Sigmoid colon (tissue), 7 donors: ENCODE results near the gene CFAP210. TPM values are rescaled to one million over a fixed set of nuclear protein-coding genes. Genes with fewer than 3 reads are reported as not detected.

ENCODE experiments used
- DNase-seq: peaks from one replicate; pipeline ENCODE4 v3.0.0-alpha.2; 2019
- H3K27ac ChIP-seq, 4 donors: fragments of 200-600 bp; sonication (generic); one replicate each; pipeline ENCODE4 v1.5.1; 2016 to 2019; ENCODE audit warnings: mild to moderate bottlenecking in 1 of 4
- H3K27me3 ChIP-seq, 3 donors: fragments of 200-600 bp; sonication (generic); one replicate each; pipeline ENCODE4 v1.5.1; 2019; ENCODE audit warnings: mild to moderate bottlenecking in 1 of 3
- H3K36me3 ChIP-seq, 4 donors: fragments of 200-600 bp; sonication (generic); one replicate each; pipeline ENCODE4 v1.5.1; 2016 to 2019
- H3K4me1 ChIP-seq, 4 donors: fragments of 200-600 bp; sonication (generic); one replicate each; pipeline ENCODE4 v1.5.1; 2017 to 2019
- H3K4me3 ChIP-seq, 4 donors: fragments of 200-600 bp; sonication (generic); one replicate each; pipeline ENCODE4 v1.5.1; 2017 to 2019; ENCODE audit warnings: mild to moderate bottlenecking in 2 of 4, moderate library complexity in 1 of 4
- H3K9me3 ChIP-seq, 4 donors: fragments of 200-600 bp in 3 of 4; sonication (generic) in 3 of 4; one replicate each; pipeline versions ENCODE4 v1.5.1 to v1.6.1; 2013 to 2019
- CTCF ChIP-seq, 4 experiments: fragments of 450-650 bp in 3 of 4; fragments of 200-600 bp in 1 of 4; IDR thresholded peaks; one replicate each; pipeline ENCODE4 v1.5.1; 2016 to 2019; ENCODE audit warnings: antibody characterized with exemption in 4 of 4, mild to moderate bottlenecking in 3 of 4, moderate library complexity in 2 of 4
- EP300 ChIP-seq, 4 donors: sonication (generic); formaldehyde crosslinking; IDR thresholded peaks; one replicate each; pipeline ENCODE4 v1.6.1; 2017; ENCODE audit warnings: antibody characterized with exemption in 4 of 4
- POLR2A ChIP-seq, 2 donors: fragments of 450-650 bp; IDR thresholded peaks; one replicate each; pipeline ENCODE4 v1.6.1; 2016; ENCODE audit warnings: antibody characterized with exemption in 2 of 2, mild to moderate bottlenecking in 2 of 2, moderate library complexity in 2 of 2
- POLR2AphosphoS5 ChIP-seq, 4 donors: sonication (generic); formaldehyde crosslinking; IDR thresholded peaks; one replicate each; pipeline ENCODE4 v1.6.1; 2017; ENCODE audit warnings: antibody characterized with exemption in 4 of 4
- WGBS, 2 donors: extraction: QIAGEN DNeasy Blood & Tissue Kit; methylation state at CpG; one replicate each; pipeline ENCODE4 v1.1.7; 2013; 5-methylcytosine and 5-hydroxymethylcytosine counted together
- intact Hi-C: fragments of 100-400 bp; cut with DNase I; formaldehyde crosslinking; loops from one replicate; pipeline ENCODE4 v1.15.1; 2023
- polyA plus RNA-seq, 3 donors: library from polyadenylated mRNA; stranded (reverse); fragments of 200-250 nt; gene quantifications; one replicate each; pipeline ENCODE4 v1.2.3, GENCODE V29; 2013
- total RNA-seq, 4 donors: library from RNA; depleted of rRNA; stranded (reverse); fragments of >200 nt; gene quantifications; one replicate each; pipeline ENCODE4 v1.1.0, GENCODE V29; 2016
- donor health status: healthy with polysubstance abuse.
- donor health status: Bipolar disorder and iron deficiency.
- donor health status: healthy.

The CFAP210 gene
- total and polyA plus RNA-seq, 7 donors: 0.04 TPM; not detected in 6

GRCh38 chr2:169676357-169676756 lies 17.8 kb downstream of the CFAP210 start:
- Histone ChIP-seq H3K27me3 (no peaks in the 10 kb centered on the region), H3K36me3 (no peaks in the 10 kb centered on the region), H3K4me3 (no peak overlapping the region), H3K27ac (no peak overlapping the region), H3K4me1 (no peaks in the 10 kb centered on the region), H3K9me3 (no peaks in the 10 kb centered on the region)
- 61 to 75% methylated on average over 3 of the region's 3 CpGs for WGBS, 2 donors
- intact Hi-C loops: no loop called here
- no peak for TF ChIP-seq POLR2AphosphoS5 (IDR thresholded peaks at IDR 0.05)
- no peak for TF ChIP-seq EP300 (IDR thresholded peaks at IDR 0.05)
- no peak for TF ChIP-seq CTCF (IDR thresholded peaks at IDR 0.05)
- TF ChIP-seq POLR2A (IDR thresholded peaks at IDR 0.05): no peak
- no peak for DNase-seq

- no peaks in the 10 kb centered on the region for H3K27me3 ChIP-seq
- DNase-seq: no peak
- WGBS, 2 donors: 96 to 97% methylated on average over 2 of the region's 2 CpGs
- H3K4me1 ChIP-seq: no peaks in the 10 kb centered on the region
- TF ChIP-seq POLR2AphosphoS5 (IDR thresholded peaks at IDR 0.05) (no peak), EP300 (IDR thresholded peaks at IDR 0.05) (no peak), CTCF (IDR thresholded peaks at IDR 0.05) (no peak), POLR2A (IDR thresholded peaks at IDR 0.05) (no peak)
- no peak overlapping the region for H3K27ac ChIP-seq
- no peaks in the 10 kb centered on the region for H3K9me3 ChIP-seq
- H3K36me3 ChIP-seq: no peaks in the 10 kb centered on the region
- intact Hi-C loops: no loop called here
- no peak overlapping the region for H3K4me3 ChIP-seq
These were observed 20.3 kb downstream of the CFAP210 start for GRCh38 chr2:169673921-169674320.

- no peak overlapping the region for H3K4me3 ChIP-seq
- no peaks in the 10 kb centered on the region for H3K9me3 ChIP-seq
- intact Hi-C loops: no loop called here
- WGBS, 2 donors: 83 to 89% methylated on average over 3 of the region's 3 CpGs
- H3K36me3 ChIP-seq: no peaks in the 10 kb centered on the region
- TF ChIP-seq POLR2A (IDR thresholded peaks at IDR 0.05) (no peak), CTCF (IDR thresholded peaks at IDR 0.05) (no peak), POLR2AphosphoS5 (IDR thresholded peaks at IDR 0.05) (no peak), EP300 (IDR thresholded peaks at IDR 0.05) (no peak)
- no peaks in the 10 kb centered on the region for H3K4me1 ChIP-seq
- no peaks in the 10 kb centered on the region for H3K27me3 ChIP-seq
- H3K27ac ChIP-seq: no peak overlapping the region
- no peak for DNase-seq
These were observed 21.1 kb downstream of the CFAP210 start for GRCh38 chr2:169673106-169673505.

GRCh38 chr2:169672406-169672805 lies 21.8 kb downstream of the CFAP210 start:
- Histone ChIP-seq H3K9me3 (no peaks in the 10 kb centered on the region), H3K36me3 (no peaks in the 10 kb centered on the region), H3K27ac (no peak overlapping the region), H3K27me3 (no peaks in the 10 kb centered on the region), H3K4me3 (no peak overlapping the region), H3K4me1 (no peaks in the 10 kb centered on the region)
- no peak for DNase-seq
- 65 to 79% methylated on average over 6 of the region's 6 CpGs for WGBS, 2 donors
- TF ChIP-seq CTCF (IDR thresholded peaks at IDR 0.05) (no peak), POLR2AphosphoS5 (IDR thresholded peaks at IDR 0.05) (no peak), POLR2A (IDR thresholded peaks at IDR 0.05) (no peak), EP300 (IDR thresholded peaks at IDR 0.05) (no peak)
- intact Hi-C loops: no loop called here

- H3K27me3 ChIP-seq: no peaks in the 10 kb centered on the region
- WGBS, 2 donors: 94% methylated on average over 4 of the region's 4 CpGs
- intact Hi-C loops: no loop called here
- no peak for DNase-seq
- H3K27ac ChIP-seq: no peak overlapping the region
- no peaks in the 10 kb centered on the region for H3K4me1 ChIP-seq
- no peaks in the 10 kb centered on the region for H3K9me3 ChIP-seq
- no peak overlapping the region for H3K4me3 ChIP-seq
- H3K36me3 ChIP-seq: no peaks in the 10 kb centered on the region
- TF ChIP-seq POLR2AphosphoS5 (IDR thresholded peaks at IDR 0.05) (no peak), POLR2A (IDR thresholded peaks at IDR 0.05) (no peak), CTCF (IDR thresholded peaks at IDR 0.05) (no peak), EP300 (IDR thresholded peaks at IDR 0.05) (no peak)
These were observed 23.3 kb downstream of the CFAP210 start for GRCh38 chr2:169670937-169671336.
